ENCODE measurements around the gene TNFRSF19.
"Not testable (repeated sequence)": the region's sequence is repeated elsewhere in the genome, so short reads cannot be mapped to it uniquely, and the experiment has no call there.

DNA sequence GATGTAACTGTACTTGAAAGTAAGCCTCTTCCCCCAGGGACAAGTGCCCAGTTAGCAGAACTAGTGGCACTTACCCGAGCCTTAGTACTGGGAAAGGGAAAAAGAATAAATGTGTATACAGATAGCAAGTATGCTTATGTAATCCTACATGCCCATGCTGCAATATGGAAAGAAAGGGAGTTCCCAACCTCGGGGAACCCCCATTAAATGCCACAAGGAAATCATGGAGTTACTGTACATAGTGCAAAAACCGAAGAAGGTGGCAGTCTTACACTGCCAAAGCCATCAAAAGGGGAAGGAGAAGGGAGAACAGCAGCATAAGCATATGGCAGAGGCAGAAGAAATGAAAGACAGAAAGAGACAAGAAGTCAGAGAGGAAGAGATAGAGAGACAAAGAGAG, 40.3 kb upstream of the TNFRSF19 start:
- not testable (repeated sequence) for TF ChIP-seq ZC3H10 (CRISPR knock-in tag; IDR thresholded peaks at IDR 0.05); ZFP30 (CRISPR knock-in tag; IDR thresholded peaks at IDR 0.05); TOX (CRISPR knock-in tag; IDR thresholded peaks at IDR 0.05; ENCODE audit: borderline replicate concordance); OSR1 (CRISPR knock-in tag; IDR thresholded peaks at IDR 0.05); ESRRG (CRISPR knock-in tag; IDR thresholded peaks at IDR 0.05); ZNF70 (CRISPR knock-in tag; IDR thresholded peaks at IDR 0.05); RARB (CRISPR knock-in tag; IDR thresholded peaks at IDR 0.05)
- TF ChIP-seq, protein P1, sequence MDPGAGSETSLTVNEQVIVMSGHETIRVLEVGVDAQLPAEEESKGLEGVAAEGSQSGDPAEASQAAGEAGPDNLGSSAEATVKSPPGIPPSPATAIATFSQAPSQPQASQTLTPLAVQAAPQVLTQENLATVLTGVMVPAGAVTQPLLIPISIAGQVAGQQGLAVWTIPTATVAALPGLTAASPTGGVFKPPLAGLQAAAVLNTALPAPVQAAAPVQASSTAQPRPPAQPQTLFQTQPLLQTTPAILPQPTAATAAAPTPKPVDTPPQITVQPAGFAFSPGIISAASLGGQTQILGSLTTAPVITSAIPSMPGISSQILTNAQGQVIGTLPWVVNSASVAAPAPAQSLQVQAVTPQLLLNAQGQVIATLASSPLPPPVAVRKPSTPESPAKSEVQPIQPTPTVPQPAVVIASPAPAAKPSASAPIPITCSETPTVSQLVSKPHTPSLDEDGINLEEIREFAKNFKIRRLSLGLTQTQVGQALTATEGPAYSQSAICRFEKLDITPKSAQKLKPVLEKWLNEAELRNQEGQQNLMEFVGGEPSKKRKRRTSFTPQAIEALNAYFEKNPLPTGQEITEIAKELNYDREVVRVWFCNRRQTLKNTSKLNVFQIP (CRISPR knock-in tag; IDR thresholded peaks at IDR 0.05; ENCODE audit: borderline replicate concordance, low read depth) = not testable (repeated sequence)
- TF ChIP-seq, protein P2, sequence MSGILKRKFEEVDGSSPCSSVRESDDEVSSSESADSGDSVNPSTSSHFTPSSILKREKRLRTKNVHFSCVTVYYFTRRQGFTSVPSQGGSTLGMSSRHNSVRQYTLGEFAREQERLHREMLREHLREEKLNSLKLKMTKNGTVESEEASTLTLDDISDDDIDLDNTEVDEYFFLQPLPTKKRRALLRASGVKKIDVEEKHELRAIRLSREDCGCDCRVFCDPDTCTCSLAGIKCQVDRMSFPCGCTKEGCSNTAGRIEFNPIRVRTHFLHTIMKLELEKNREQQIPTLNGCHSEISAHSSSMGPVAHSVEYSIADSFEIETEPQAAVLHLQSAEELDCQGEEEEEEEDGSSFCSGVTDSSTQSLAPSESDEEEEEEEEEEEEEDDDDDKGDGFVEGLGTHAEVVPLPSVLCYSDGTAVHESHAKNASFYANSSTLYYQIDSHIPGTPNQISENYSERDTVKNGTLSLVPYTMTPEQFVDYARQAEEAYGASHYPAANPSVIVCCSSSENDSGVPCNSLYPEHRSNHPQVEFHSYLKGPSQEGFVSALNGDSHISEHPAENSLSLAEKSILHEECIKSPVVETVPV (CRISPR knock-in tag; IDR thresholded peaks at IDR 0.05) = not testable (repeated sequence)
- TF ChIP-seq, protein P3, sequence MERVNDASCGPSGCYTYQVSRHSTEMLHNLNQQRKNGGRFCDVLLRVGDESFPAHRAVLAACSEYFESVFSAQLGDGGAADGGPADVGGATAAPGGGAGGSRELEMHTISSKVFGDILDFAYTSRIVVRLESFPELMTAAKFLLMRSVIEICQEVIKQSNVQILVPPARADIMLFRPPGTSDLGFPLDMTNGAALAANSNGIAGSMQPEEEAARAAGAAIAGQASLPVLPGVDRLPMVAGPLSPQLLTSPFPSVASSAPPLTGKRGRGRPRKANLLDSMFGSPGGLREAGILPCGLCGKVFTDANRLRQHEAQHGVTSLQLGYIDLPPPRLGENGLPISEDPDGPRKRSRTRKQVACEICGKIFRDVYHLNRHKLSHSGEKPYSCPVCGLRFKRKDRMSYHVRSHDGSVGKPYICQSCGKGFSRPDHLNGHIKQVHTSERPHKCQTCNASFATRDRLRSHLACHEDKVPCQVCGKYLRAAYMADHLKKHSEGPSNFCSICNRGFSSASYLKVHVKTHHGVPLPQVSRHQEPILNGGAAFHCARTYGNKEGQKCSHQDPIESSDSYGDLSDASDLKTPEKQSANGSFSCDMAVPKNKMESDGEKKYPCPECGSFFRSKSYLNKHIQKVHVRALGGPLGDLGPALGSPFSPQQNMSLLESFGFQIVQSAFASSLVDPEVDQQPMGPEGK (CRISPR knock-in tag; IDR thresholded peaks at IDR 0.05; ENCODE audit: borderline replicate concordance) = not testable (repeated sequence)
